ENCODE results near the gene ZNF831.
A peak's percentile ranks its signal among the peaks of the same experiment; 100 is the strongest.

ZNF831 gene

GRCh38 chr20:59217794-59218280 is 54.2 kb downstream of the ZNF831 start:
- TF ChIP-seq CTCF (IDR thresholded peaks at IDR 0.05; ENCODE audit: low read depth, low read length, missing control alignments) = no peak
- Histone ChIP-seq H3K27ac (no peak overlapping the region), H3K27me3 (replicated peaks) (peaks cover 6% of the 10 kb centered on the region), H3K36me3 (replicated peaks) (no peaks in the 10 kb centered on the region), H3K4me3 (ENCODE audit: low read depth, low read length) (no peak overlapping the region)
- no peak for DNase-seq
- in situ Hi-C loops (cut with HindIII; ENCODE audit: low pct_ligation_motif_present, low sequenced_read_pairs) = loop anchor here (25.0 kb wide), 1 partner anchor 356 kb away; the partner anchor contains the start of genes GNAS and GNAS-AS1

GRCh38 chr20:59219211-59219610 is 55.6 kb downstream of the ZNF831 start:
- no peak for TF ChIP-seq CTCF (IDR thresholded peaks at IDR 0.05; ENCODE audit: low read depth, low read length, missing control alignments)
- Histone ChIP-seq H3K27me3 (replicated peaks) (peaks cover 12% of the 10 kb centered on the region), H3K36me3 (replicated peaks) (no peaks in the 10 kb centered on the region), H3K4me3 (ENCODE audit: low read depth, low read length) (no peak overlapping the region), H3K27ac (no peak overlapping the region)
- DNase-seq = no peak
- in situ Hi-C loops (cut with HindIII; ENCODE audit: low pct_ligation_motif_present, low sequenced_read_pairs) = loop anchor here (25.0 kb wide), 1 partner anchor 357 kb away; the partner anchor contains the start of genes GNAS and GNAS-AS1

GRCh38 chr20:59220161-59220560 is 56.5 kb downstream of the ZNF831 start:
- H3K27ac ChIP-seq = no peak overlapping the region
- H3K36me3 ChIP-seq (replicated peaks) = no peaks in the 10 kb centered on the region
- H3K27me3 ChIP-seq (replicated peaks) = peaks cover 14% of the 10 kb centered on the region
- H3K4me3 ChIP-seq (ENCODE audit: low read depth, low read length) = no peak overlapping the region
- DNase-seq = no peak
- in situ Hi-C loops (cut with HindIII; ENCODE audit: low pct_ligation_motif_present, low sequenced_read_pairs) = loop anchor here (25.0 kb wide), 1 partner anchor 358 kb away; the partner anchor contains the start of genes GNAS and GNAS-AS1
- no peak for TF ChIP-seq CTCF (IDR thresholded peaks at IDR 0.05; ENCODE audit: low read depth, low read length, missing control alignments)

- H3K36me3 ChIP-seq (replicated peaks) = no peaks in the 10 kb centered on the region
- H3K4me3 ChIP-seq (ENCODE audit: low read depth, low read length) = no peak overlapping the region
- in situ Hi-C loops (cut with HindIII; ENCODE audit: low pct_ligation_motif_present, low sequenced_read_pairs) = loop anchor here (25.0 kb wide), 1 partner anchor 359 kb away; the partner anchor contains the start of genes GNAS and GNAS-AS1
- H3K27me3 ChIP-seq (replicated peaks) = peaks cover 14% of the 10 kb centered on the region
- DNase-seq = no peak
- peak; percentile 19 for TF ChIP-seq CTCF (IDR thresholded peaks at IDR 0.05; ENCODE audit: low read depth, low read length, missing control alignments)
- H3K27ac ChIP-seq = no peak overlapping the region
Observed at GRCh38 chr20:59221049-59221706, 57.6 kb downstream of the ZNF831 start.

GRCh38 chr20:59221707-59222252 is 58.2 kb downstream of the ZNF831 start:
- in situ Hi-C loops (cut with HindIII; ENCODE audit: low pct_ligation_motif_present, low sequenced_read_pairs) = loop anchor here (25.0 kb wide), 1 partner anchor 359 kb away; the partner anchor contains the start of genes GNAS and GNAS-AS1
- no peak for TF ChIP-seq CTCF (IDR thresholded peaks at IDR 0.05; ENCODE audit: low read depth, low read length, missing control alignments)
- peak overlapping the region; percentile 49 for H3K4me3 ChIP-seq (ENCODE audit: low read depth, low read length)
- H3K27ac ChIP-seq = no peak overlapping the region
- DNase-seq = no peak
- H3K27me3 ChIP-seq (replicated peaks) = peaks cover 14% of the 10 kb centered on the region
- H3K36me3 ChIP-seq (replicated peaks) = no peaks in the 10 kb centered on the region

Measured in brain microvascular endothelial cell (primary cell).